ENCODE data around the gene TGFBR3.
"Not testable (repeated sequence)": the region's sequence is repeated elsewhere in the genome, so short reads cannot be mapped to it uniquely, and the experiment has no call there.

Gene TGFBR3

GRCh38 chr1:91884459-91885212 lies 1.3 kb downstream of the TGFBR3 start:
- no peak for DNase-seq (ENCODE audit: low read depth in 2 of 3, low spot score in 2 of 3)

- no peak for DNase-seq (ENCODE audit: low read depth in 2 of 3, low spot score in 2 of 3)
These were observed 2.5 kb downstream of the TGFBR3 start for GRCh38 chr1:91883470-91883869.

GRCh38 chr1:91881280-91881679 lies 4.7 kb downstream of the TGFBR3 start:
- no peak for DNase-seq (ENCODE audit: low read depth in 2 of 3, low spot score in 2 of 3)

- DNase-seq (ENCODE audit: low read depth in 2 of 3, low spot score in 2 of 3), result no peak
These were observed 6.2 kb downstream of the TGFBR3 start for GRCh38 chr1:91879733-91880132.

- DNase-seq (ENCODE audit: low read depth in 2 of 3, low spot score in 2 of 3), result no peak
These were observed 8.3 kb downstream of the TGFBR3 start for GRCh38 chr1:91877574-91878208.

- no peak for DNase-seq (ENCODE audit: low read depth in 2 of 3, low spot score in 2 of 3)
These were observed 9.0 kb downstream of the TGFBR3 start for GRCh38 chr1:91876781-91877573.

GRCh38 chr1:91876040-91876470 lies 9.9 kb downstream of the TGFBR3 start:
- no peak for DNase-seq (ENCODE audit: low read depth in 2 of 3, low spot score in 2 of 3)

- no peak for DNase-seq (ENCODE audit: low read depth in 2 of 3, low spot score in 2 of 3)
These were observed 11.8 kb downstream of the TGFBR3 start for GRCh38 chr1:91874167-91874566.

- no peak for DNase-seq (ENCODE audit: low read depth in 2 of 3, low spot score in 2 of 3)
These were observed 13.3 kb downstream of the TGFBR3 start for GRCh38 chr1:91872559-91873081.

GRCh38 chr1:91872000-91872399 lies 14.0 kb downstream of the TGFBR3 start:
- no peak for DNase-seq (ENCODE audit: low read depth in 2 of 3, low spot score in 2 of 3)

GRCh38 chr1:91870322-91870721 lies 15.6 kb downstream of the TGFBR3 start:
- no peak for DNase-seq (ENCODE audit: low read depth in 2 of 3, low spot score in 2 of 3)

- no peak for DNase-seq (ENCODE audit: low read depth in 2 of 3, low spot score in 2 of 3)
These were observed 19.5 kb downstream of the TGFBR3 start for GRCh38 chr1:91866425-91866824.

- DNase-seq (ENCODE audit: low read depth in 2 of 3, low spot score in 2 of 3), result no peak
These were observed 21.8 kb downstream of the TGFBR3 start for GRCh38 chr1:91864017-91864700.

GRCh38 chr1:91863498-91863897 lies 22.5 kb downstream of the TGFBR3 start:
- no peak for DNase-seq (ENCODE audit: low read depth in 2 of 3, low spot score in 2 of 3)

- DNase-seq (ENCODE audit: low read depth in 2 of 3, low spot score in 2 of 3), result no peak
These were observed 23.8 kb downstream of the TGFBR3 start for GRCh38 chr1:91862120-91862519.

GRCh38 chr1:91857557-91858239 lies 28.3 kb downstream of the TGFBR3 start:
- no peak for DNase-seq (ENCODE audit: low read depth in 2 of 3, low spot score in 2 of 3)

GRCh38 chr1:91856996-91857395 lies 29.0 kb downstream of the TGFBR3 start:
- no peak for DNase-seq (ENCODE audit: low read depth in 2 of 3, low spot score in 2 of 3)

- no peak for DNase-seq (ENCODE audit: low read depth in 2 of 3, low spot score in 2 of 3)
These were observed 31.0 kb downstream of the TGFBR3 start for GRCh38 chr1:91854852-91855534.

GRCh38 chr1:91853397-91853796 lies 32.6 kb downstream of the TGFBR3 start:
- DNase-seq (ENCODE audit: low read depth in 2 of 3, low spot score in 2 of 3), result no peak

GRCh38 chr1:91852011-91852410 lies 33.9 kb downstream of the TGFBR3 start:
- not testable (repeated sequence) for DNase-seq (ENCODE audit: low read depth in 2 of 3, low spot score in 2 of 3)
